ENCODE data around the gene TP53I13.

Gene TP53I13

DNA sequence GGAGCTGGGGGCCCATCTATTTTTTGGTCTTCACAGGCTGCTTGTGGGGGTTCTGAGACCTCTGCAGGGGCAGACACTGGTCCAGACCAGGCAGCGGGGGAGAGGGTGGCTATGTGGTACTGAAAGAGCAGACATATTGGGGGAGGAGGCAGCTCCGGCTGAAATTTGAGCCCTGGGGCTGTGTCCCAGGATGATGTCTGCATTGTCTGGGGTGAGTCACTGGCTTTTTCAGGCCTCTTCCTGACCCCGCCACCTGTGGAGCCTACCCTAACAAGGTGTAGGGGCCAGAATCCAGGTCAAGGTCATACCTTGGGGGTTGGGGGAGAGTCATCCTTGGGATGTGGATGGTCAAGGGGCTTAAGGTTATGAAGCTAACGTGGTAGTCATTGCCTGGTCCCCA lies 51.8 kb downstream of the TP53I13 start (continued):
- TF ChIP-seq ZFP37 (tag by site-specific recombination; IDR thresholded peaks at IDR 0.05) (no peak), ZNF571 (tag by site-specific recombination; IDR thresholded peaks at IDR 0.05) (no peak), SCRT2 (tag by site-specific recombination; IDR thresholded peaks at IDR 0.05) (peak; percentile 97), ZEB2 (tag by site-specific recombination; IDR thresholded peaks at IDR 0.05) (peak; percentile 77; the same call in 1 of the 2 replicates), ZNF19 (tag by site-specific recombination; IDR thresholded peaks at IDR 0.05; ENCODE audit: low read depth) (no peak), ZNF23 (tag by site-specific recombination; IDR thresholded peaks at IDR 0.05; ENCODE audit: borderline replicate concordance) (no peak), TRIM28 (IDR thresholded peaks at IDR 0.05; ENCODE audit: borderline replicate concordance, low read length) (no peak), ZIC2 (tag by site-specific recombination; IDR thresholded peaks at IDR 0.05) (peak; percentile 11; the same call in 1 of the 2 replicates), ZNF24 (tag by site-specific recombination; IDR thresholded peaks at IDR 0.05) (0 out of 2 replicates have a peak, but pooled peaks have one; percentile 40), BCL11B (tag by site-specific recombination; IDR thresholded peaks at IDR 0.05; ENCODE audit: low read depth) (peak; percentile 66), ZNF76 (tag by site-specific recombination; IDR thresholded peaks at IDR 0.05; ENCODE audit: borderline replicate concordance, low read depth) (no peak), ZNF433 (tag by site-specific recombination; IDR thresholded peaks at IDR 0.05; ENCODE audit: low read depth) (no peak), HOXC10 (CRISPR knock-in tag; IDR thresholded peaks at IDR 0.05) (no peak), SP7 (tag by site-specific recombination; IDR thresholded peaks at IDR 0.05) (peak; percentile 73), ZNF629 (tag by site-specific recombination; IDR thresholded peaks at IDR 0.05) (peak; percentile 58), ZBTB7A (tag by site-specific recombination; IDR thresholded peaks at IDR 0.05; ENCODE audit: low read depth) (no peak), GLIS2 (tag by site-specific recombination; IDR thresholded peaks at IDR 0.05) (peak; percentile 36; the same call in 1 of the 2 replicates), ZNF10 (tag by site-specific recombination; IDR thresholded peaks at IDR 0.05) (peak; percentile 80), ZFP69B (tag by site-specific recombination; IDR thresholded peaks at IDR 0.05) (no peak)
- TF ChIP-seq, protein P1, sequence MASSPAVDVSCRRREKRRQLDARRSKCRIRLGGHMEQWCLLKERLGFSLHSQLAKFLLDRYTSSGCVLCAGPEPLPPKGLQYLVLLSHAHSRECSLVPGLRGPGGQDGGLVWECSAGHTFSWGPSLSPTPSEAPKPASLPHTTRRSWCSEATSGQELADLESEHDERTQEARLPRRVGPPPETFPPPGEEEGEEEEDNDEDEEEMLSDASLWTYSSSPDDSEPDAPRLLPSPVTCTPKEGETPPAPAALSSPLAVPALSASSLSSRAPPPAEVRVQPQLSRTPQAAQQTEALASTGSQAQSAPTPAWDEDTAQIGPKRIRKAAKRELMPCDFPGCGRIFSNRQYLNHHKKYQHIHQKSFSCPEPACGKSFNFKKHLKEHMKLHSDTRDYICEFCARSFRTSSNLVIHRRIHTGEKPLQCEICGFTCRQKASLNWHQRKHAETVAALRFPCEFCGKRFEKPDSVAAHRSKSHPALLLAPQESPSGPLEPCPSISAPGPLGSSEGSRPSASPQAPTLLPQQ (tag by site-specific recombination; IDR thresholded peaks at IDR 0.05): 0 out of 2 replicates have a peak, but pooled peaks have one; percentile 12
- TF ChIP-seq, protein P2, sequence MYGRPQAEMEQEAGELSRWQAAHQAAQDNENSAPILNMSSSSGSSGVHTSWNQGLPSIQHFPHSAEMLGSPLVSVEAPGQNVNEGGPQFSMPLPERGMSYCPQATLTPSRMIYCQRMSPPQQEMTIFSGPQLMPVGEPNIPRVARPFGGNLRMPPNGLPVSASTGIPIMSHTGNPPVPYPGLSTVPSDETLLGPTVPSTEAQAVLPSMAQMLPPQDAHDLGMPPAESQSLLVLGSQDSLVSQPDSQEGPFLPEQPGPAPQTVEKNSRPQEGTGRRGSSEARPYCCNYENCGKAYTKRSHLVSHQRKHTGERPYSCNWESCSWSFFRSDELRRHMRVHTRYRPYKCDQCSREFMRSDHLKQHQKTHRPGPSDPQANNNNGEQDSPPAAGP (tag by site-specific recombination; IDR thresholded peaks at IDR 0.05): peak; percentile 35; the same call in 1 of the 2 replicates
- TF ChIP-seq, protein P3, sequence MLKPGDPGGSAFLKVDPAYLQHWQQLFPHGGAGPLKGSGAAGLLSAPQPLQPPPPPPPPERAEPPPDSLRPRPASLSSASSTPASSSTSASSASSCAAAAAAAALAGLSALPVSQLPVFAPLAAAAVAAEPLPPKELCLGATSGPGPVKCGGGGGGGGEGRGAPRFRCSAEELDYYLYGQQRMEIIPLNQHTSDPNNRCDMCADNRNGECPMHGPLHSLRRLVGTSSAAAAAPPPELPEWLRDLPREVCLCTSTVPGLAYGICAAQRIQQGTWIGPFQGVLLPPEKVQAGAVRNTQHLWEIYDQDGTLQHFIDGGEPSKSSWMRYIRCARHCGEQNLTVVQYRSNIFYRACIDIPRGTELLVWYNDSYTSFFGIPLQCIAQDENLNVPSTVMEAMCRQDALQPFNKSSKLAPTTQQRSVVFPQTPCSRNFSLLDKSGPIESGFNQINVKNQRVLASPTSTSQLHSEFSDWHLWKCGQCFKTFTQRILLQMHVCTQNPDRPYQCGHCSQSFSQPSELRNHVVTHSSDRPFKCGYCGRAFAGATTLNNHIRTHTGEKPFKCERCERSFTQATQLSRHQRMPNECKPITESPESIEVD (tag by site-specific recombination; IDR thresholded peaks at IDR 0.05): no peak

DNA sequence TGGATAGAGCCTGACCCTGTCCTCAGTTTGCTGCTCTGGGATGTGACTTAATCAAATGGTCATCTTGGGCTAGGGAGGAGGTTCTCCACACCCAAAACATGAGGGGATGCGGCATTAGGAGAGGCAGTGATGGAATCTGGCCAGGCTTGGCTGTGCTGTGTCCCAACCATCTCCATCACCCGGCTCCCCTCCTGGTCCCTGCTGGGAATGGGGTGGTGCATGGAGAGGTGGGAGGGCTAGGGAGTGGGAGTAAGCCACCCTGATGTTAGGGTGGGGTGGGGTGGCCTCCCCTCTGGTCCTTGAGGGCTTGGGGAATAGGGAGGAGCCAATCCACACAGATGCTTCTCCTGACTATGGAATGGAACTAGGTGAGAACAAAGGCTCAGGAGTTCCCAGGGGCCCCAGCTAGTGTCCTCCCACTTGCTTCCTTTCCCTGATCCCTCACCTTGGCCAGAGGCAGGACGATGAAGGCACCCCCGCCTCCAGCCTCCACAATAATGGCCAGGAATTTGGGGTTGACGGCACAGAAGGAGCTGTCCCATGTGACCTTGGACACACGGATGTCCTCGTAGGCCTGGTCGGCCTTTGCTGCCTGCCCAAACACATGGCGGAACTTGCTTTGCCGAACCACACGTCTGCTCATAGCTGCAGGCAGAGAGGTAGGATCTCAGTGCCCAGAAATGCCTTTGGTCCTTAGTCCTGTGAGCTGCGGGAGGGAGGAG lies 52.4 kb downstream of the TP53I13 start:
- TF ChIP-seq KLF1 (tag by site-specific recombination; IDR thresholded peaks at IDR 0.05) (peak; percentile 91), ZNF558 (tag by site-specific recombination; IDR thresholded peaks at IDR 0.05) (no peak), ZNF791 (tag by site-specific recombination; IDR thresholded peaks at IDR 0.05) (no peak)
- TF ChIP-seq, protein P4, sequence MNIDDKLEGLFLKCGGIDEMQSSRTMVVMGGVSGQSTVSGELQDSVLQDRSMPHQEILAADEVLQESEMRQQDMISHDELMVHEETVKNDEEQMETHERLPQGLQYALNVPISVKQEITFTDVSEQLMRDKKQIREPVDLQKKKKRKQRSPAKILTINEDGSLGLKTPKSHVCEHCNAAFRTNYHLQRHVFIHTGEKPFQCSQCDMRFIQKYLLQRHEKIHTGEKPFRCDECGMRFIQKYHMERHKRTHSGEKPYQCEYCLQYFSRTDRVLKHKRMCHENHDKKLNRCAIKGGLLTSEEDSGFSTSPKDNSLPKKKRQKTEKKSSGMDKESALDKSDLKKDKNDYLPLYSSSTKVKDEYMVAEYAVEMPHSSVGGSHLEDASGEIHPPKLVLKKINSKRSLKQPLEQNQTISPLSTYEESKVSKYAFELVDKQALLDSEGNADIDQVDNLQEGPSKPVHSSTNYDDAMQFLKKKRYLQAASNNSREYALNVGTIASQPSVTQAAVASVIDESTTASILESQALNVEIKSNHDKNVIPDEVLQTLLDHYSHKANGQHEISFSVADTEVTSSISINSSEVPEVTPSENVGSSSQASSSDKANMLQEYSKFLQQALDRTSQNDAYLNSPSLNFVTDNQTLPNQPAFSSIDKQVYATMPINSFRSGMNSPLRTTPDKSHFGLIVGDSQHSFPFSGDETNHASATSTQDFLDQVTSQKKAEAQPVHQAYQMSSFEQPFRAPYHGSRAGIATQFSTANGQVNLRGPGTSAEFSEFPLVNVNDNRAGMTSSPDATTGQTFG (tag by site-specific recombination; IDR thresholded peaks at IDR 0.05; ENCODE audit: borderline replicate concordance): no peak
- H3K27ac ChIP-seq (ENCODE audit: extremely low read depth, low read depth, low read length): no peak overlapping the region
- H3K4me3 ChIP-seq (ENCODE audit: low read depth, low read length): no peak overlapping the region
- H3K4me1 ChIP-seq (ENCODE audit: control insufficient read depth, insufficient read depth, low read length): peaks cover 12% of the 10 kb centered on the region
- ChIA-PET CTCF (interaction anchor here (0.6 to 2.7 kb wide), 9 partner anchors 18 to 657 kb away, joined by 3 to 9 read pairs (median 5); no protein-coding TSS in a partner anchor), POLR2A (interaction anchor here (2.0 kb wide), 1 partner anchor 29 kb away, joined by 7 read pairs; no protein-coding TSS in a partner anchor)
- no peaks in the 10 kb centered on the region for H3K9me3 ChIP-seq (ENCODE audit: control insufficient read depth, insufficient read depth, low read depth, low read length)
- no peaks in the 10 kb centered on the region for H3K36me3 ChIP-seq (ENCODE audit: control insufficient read depth in 2 of 2, insufficient read depth in 1 of 2, low read length in 2 of 2)

Data from HEK293 (cell line).